Measurements from ENCODE around the gene CYP46A1.

The CYP46A1 gene

GRCh38 chr14:99720941-99721791 is 37.1 kb downstream of the CYP46A1 start:
- TF ChIP-seq CTCF (conservative IDR thresholded peaks at IDR 0.05; ENCODE audit: low read depth, low read length): no peak
- no peak overlapping the region for H3K4me3 ChIP-seq (ENCODE audit: low read length)
- DNase-seq (ENCODE audit: low read depth): no peak

- DNase-seq (ENCODE audit: low read depth): no peak
- no peak overlapping the region for H3K4me3 ChIP-seq (ENCODE audit: low read length)
- no peak for TF ChIP-seq CTCF (conservative IDR thresholded peaks at IDR 0.05; ENCODE audit: low read depth, low read length)
These were observed 37.9 kb downstream of the CYP46A1 start for GRCh38 chr14:99721792-99722516.

GRCh38 chr14:99722741-99723140 is 38.6 kb downstream of the CYP46A1 start:
- no peak overlapping the region for H3K4me3 ChIP-seq (ENCODE audit: low read length)
- no peak for DNase-seq (ENCODE audit: low read depth)
- TF ChIP-seq CTCF (conservative IDR thresholded peaks at IDR 0.05; ENCODE audit: low read depth, low read length): no peak

GRCh38 chr14:99724196-99724891 is 40.2 kb downstream of the CYP46A1 start:
- no peak for TF ChIP-seq CTCF (conservative IDR thresholded peaks at IDR 0.05; ENCODE audit: low read depth, low read length)

GRCh38 chr14:99724939-99725773 is 41.1 kb downstream of the CYP46A1 start:
- no peak for DNase-seq (ENCODE audit: low read depth)
- H3K4me3 ChIP-seq (ENCODE audit: low read length): no peak overlapping the region
- TF ChIP-seq CTCF (conservative IDR thresholded peaks at IDR 0.05; ENCODE audit: low read depth, low read length): no peak

More at GRCh38 chr14:99724196-99724891, 40.2 kb downstream of the CYP46A1 start:
- no peak overlapping the region for H3K4me3 ChIP-seq (ENCODE audit: low read length)
- no peak for DNase-seq (ENCODE audit: low read depth)

GRCh38 chr14:99725774-99726537 is 41.9 kb downstream of the CYP46A1 start:
- no peak for TF ChIP-seq CTCF (conservative IDR thresholded peaks at IDR 0.05; ENCODE audit: low read depth, low read length)
- no peak for DNase-seq (ENCODE audit: low read depth)
- H3K4me3 ChIP-seq (ENCODE audit: low read length): no peak overlapping the region
